C4-2B (cell line): ENCODE data around the gene IGF2.

Experiments used
- CTCF ChIP-seq: fragments of 450-650 bp; conservative IDR thresholded peaks from 2 replicates; pipeline ENCODE4 v1.5.1; 2017; ENCODE audit warnings: mild to moderate bottlenecking
- ZFX ChIP-seq: fragments of 450-650 bp; IDR thresholded peaks from 2 replicates; pipeline ENCODE4 v1.6.1; 2017

GRCh38 chr11:2144544-2145248 lies 5.5 kb upstream of the IGF2 start:
- TF ChIP-seq CTCF (no peak), ZFX (no peak)
